Measurements from ENCODE around the gene SEC61A2.

The SEC61A2 gene

DNA sequence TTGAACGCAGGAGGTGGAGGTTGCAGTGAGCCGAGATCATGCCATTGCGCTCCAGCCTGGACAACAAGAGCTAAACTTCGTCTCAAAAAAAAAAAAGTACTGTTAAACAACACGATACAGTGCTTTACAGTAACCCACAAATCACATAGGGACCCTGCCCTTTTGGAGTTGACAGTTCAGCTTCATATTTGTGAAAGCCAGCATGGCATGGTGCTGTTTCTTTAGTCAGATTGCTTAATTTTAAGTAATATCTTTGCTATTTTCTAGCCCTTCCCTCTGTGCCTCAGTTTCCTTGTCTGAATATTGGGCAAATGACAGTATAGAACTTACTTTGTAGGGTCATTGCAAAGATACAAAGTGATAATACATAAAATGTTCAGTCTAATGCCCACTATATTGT lies 71.4 kb downstream of the SEC61A2 start:
- DNase-seq: no peak

GRCh38 chr10:12201543-12201942 lies 72.1 kb downstream of the SEC61A2 start:
- DNase-seq: peak; percentile 7

DNA sequence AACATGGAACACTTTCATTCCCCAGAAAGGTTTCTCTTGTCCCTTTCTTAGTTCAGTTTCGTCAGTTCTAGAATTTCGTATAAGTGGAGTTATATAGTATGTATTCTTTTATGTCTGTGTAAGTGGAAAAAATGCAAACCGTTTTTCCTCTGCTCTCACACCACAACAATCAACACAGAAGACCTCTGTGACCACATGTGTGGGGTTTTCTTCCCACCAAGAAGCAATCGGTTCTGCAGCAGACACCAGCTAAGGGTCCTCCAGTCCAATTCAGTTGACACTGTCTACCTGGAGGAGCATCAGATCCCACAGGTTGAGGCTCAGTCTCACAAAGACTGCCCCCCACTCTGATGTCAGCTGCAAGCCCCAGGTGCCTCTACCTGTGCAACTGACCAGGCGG lies 72.7 kb downstream of the SEC61A2 start:
- no peak for DNase-seq

- no peak for DNase-seq
These were observed 75.6 kb downstream of the SEC61A2 start for GRCh38 chr10:12205082-12205481.

- no peak for DNase-seq
These were observed 77.6 kb downstream of the SEC61A2 start for GRCh38 chr10:12207114-12207513.

- no peak for DNase-seq
These were observed 79.0 kb downstream of the SEC61A2 start for GRCh38 chr10:12208460-12208859.

- no peak for DNase-seq
These were observed 83.0 kb downstream of the SEC61A2 start for GRCh38 chr10:12212454-12212853.

DNA sequence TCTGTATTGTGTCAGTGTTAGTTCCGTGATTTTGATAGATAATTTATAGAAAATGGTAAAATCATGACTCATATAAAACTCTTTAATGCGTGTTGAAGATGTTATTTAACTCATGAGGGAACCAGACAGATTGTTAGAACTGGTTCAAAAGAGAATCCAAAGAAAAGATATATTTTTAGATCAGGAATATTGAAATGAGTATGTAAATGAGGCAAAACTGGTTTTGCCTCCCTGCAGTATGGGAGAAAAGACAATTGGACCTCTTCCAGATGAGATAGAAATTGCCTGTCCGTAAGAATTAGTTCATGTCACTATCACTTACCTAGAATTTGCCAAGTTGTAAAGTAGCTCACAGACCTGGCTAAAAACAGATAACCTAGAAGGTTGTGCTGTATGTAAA lies 84.1 kb downstream of the SEC61A2 start:
- DNase-seq: no peak

GRCh38 chr10:12214093-12214492 lies 84.6 kb downstream of the SEC61A2 start:
- DNase-seq: no peak

GRCh38 chr10:12214763-12215218 lies 85.3 kb downstream of the SEC61A2 start:
- DNase-seq: peak; percentile 30
